ENCODE measurements around the gene MGP.

Gene MGP

DNA sequence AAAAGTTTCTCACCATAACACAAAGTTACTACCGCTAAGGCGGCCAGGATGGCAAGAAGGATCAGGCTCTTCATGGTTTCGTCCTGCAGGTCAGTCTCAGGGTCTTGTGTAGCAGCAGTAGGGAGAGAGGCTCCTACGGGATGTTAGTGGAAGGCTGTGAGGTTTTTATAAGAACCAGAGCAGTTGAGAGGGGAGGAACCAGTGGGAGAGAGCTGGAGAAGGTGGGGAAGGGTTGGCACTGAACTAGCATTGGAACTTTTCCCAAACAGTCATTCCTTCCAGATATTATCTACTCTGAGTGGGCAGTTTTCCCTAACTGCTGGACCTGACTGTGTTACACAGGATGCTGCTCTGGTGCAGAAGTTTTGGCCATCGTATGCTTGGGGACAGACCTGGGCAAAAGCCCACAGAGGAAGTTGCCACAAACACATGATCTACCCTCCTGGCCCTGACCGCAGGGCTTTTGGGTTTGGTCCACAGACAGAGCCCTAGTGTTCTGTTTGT is at the start of gene MGP:
MGP (minus strand) TSS at position 137 of the 504 bp plus-strand sequence; CDS start at position 74, 63 bp downstream.
- Histone ChIP-seq H3K9ac (ENCODE audit: low read length) (no peak within 1 kb of the TSS), H3K4me1 (ENCODE audit: control insufficient read depth, insufficient read depth, low read length) (no peaks in the 10 kb centered on the region), H3K4me3 (ENCODE audit: low read depth, low read length) (no peak within 1 kb of the TSS), H3K9me3 (ENCODE audit: control insufficient read depth, insufficient read depth, low read depth, low read length) (no peaks in the 10 kb centered on the region), H3K27me3 (ENCODE audit: control insufficient read depth, insufficient read depth, low read length) (no peaks in the 10 kb centered on the region), H3K27ac (ENCODE audit: low read depth, low read length) (no peak within 1 kb of the TSS), H3K36me3 (ENCODE audit: control insufficient read depth, insufficient read depth, low read length) (no peaks in the 10 kb centered on the region)

DNA sequence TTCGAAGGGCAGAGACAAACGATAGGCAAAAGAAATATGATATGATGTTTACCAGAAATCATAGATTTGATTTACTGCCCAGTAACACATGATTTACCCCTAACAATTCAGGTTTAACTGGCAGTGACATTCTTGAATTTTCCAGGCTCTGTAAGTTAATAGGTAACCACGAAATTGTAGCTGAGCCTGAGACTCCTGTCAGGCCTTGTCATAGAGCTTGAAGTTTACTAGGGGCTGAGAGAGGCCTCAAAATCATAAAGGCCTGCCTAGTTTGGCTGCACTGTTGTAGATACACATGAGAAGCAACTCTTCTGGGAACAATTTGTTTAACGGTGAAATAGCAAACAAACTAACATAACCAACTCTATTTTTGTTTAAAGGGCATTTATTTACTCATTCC is 49.4 kb upstream of the MGP start:
- no peak overlapping the region for H3K9ac ChIP-seq (ENCODE audit: low read length)
- H3K4me1 ChIP-seq (ENCODE audit: control insufficient read depth, insufficient read depth, low read length), result peaks cover 3% of the 10 kb centered on the region; the same call in 1 of the 2 replicates
- H3K4me3 ChIP-seq (ENCODE audit: low read depth, low read length), result no peak overlapping the region

DNA sequence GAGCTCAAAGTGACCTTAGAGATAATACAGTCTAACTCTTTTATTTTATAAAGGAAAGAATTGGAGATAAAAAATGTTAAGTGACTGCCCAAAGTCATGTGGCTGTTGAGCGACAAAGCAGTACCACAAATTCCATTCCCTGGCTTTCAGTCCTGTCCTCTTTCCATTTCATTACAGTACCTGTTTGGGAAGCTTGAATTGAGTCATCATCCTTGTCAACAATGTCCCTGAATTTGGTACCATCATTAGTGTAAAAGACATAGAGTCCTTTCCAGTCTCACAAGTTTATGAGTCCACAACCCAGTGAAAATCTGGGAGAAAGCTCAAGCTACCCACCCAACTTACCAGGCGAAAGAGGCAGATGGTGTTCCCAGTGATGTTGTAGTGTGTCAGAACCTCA is 48.9 kb upstream of the MGP start:
- Histone ChIP-seq H3K4me3 (ENCODE audit: low read depth, low read length) (no peak overlapping the region), H3K9me3 (ENCODE audit: control insufficient read depth, insufficient read depth, low read depth, low read length) (no peaks in the 10 kb centered on the region), H3K36me3 (ENCODE audit: control insufficient read depth, insufficient read depth, low read length) (no peaks in the 10 kb centered on the region), H3K9ac (ENCODE audit: low read length) (no peak overlapping the region), H3K4me1 (ENCODE audit: control insufficient read depth, insufficient read depth, low read length) (peaks cover 3% of the 10 kb centered on the region; the same call in 1 of the 2 replicates), H3K27me3 (ENCODE audit: control insufficient read depth, insufficient read depth, low read length) (no peaks in the 10 kb centered on the region), H3K27ac (ENCODE audit: low read depth, low read length) (no peak overlapping the region)

More for the DNA sequence above, 49.4 kb upstream of the MGP start:
- Histone ChIP-seq H3K36me3 (ENCODE audit: control insufficient read depth, insufficient read depth, low read length) (no peaks in the 10 kb centered on the region), H3K27me3 (ENCODE audit: control insufficient read depth, insufficient read depth, low read length) (no peaks in the 10 kb centered on the region), H3K9me3 (ENCODE audit: control insufficient read depth, insufficient read depth, low read depth, low read length) (no peaks in the 10 kb centered on the region), H3K27ac (ENCODE audit: low read depth, low read length) (no peak overlapping the region)

DNA sequence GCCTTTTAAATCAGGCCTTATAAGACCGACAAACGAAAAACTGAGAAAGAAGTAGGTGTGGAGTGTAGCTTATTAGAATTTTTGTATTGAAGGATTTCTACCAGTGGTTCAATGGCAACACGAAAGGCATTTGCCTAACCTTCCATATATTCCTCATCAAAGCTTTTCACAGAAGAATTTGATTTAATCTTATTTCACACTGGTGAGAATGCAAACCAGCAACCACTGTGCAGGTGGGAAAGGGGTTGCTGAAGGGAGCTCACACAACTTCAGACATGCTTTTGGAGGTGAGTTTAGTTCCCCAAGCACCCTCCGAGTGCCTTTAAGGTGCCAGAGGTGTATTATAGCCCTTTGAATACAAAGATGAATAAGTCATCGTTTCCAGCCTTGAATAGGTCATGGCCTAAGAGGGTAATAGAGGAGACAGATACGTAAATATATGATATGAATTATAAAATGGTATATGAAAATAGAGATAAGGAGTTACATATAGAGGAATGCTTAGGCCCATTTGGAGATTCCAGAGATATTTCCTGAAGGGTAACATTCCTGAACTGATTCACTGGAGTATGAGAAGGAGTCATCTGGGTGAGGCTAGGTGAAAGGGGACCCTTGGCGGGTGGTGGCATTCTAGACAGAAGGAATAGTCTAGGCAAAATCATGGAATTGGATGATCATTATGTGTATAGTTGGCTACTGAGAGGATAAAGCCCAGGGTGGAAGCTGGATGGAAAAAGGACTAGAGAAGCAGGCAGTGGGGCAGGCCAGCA is 46.3 kb upstream of the MGP start:
- peaks cover 13% of the 10 kb centered on the region for H3K4me1 ChIP-seq (ENCODE audit: control insufficient read depth, insufficient read depth, low read length)
- no peaks in the 10 kb centered on the region for H3K36me3 ChIP-seq (ENCODE audit: control insufficient read depth, insufficient read depth, low read length)
- no peaks in the 10 kb centered on the region for H3K9me3 ChIP-seq (ENCODE audit: control insufficient read depth, insufficient read depth, low read depth, low read length)
- no peak overlapping the region for H3K27ac ChIP-seq (ENCODE audit: low read depth, low read length)
- no peak overlapping the region for H3K9ac ChIP-seq (ENCODE audit: low read length)
- H3K27me3 ChIP-seq (ENCODE audit: control insufficient read depth, insufficient read depth, low read length), result no peaks in the 10 kb centered on the region
- no peak overlapping the region for H3K4me3 ChIP-seq (ENCODE audit: low read depth, low read length)

DNA sequence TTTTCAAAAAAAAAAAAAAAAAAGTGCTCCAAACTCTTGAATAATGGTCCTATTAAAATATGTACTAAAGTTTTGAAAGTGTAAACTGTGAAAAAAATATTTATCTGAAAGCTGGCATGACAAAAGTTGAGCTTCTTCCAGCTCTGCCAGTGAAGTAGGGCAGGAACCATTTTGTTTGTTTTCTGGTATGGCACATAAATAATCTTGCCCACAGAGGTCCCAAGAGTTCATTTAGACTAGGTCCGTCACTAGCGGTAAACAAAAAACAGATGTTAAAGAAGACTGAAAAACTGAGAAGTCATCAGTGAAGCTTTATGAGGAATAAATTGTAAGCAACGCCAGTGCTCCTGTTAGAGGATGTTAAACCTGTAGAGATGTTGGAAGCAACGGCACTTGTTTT is 45.7 kb upstream of the MGP start:
- H3K9ac ChIP-seq (ENCODE audit: low read length), result no peak overlapping the region
- no peaks in the 10 kb centered on the region for H3K9me3 ChIP-seq (ENCODE audit: control insufficient read depth, insufficient read depth, low read depth, low read length)
- H3K27me3 ChIP-seq (ENCODE audit: control insufficient read depth, insufficient read depth, low read length), result no peaks in the 10 kb centered on the region
- peaks cover 11% of the 10 kb centered on the region for H3K4me1 ChIP-seq (ENCODE audit: control insufficient read depth, insufficient read depth, low read length)
- H3K36me3 ChIP-seq (ENCODE audit: control insufficient read depth, insufficient read depth, low read length), result no peaks in the 10 kb centered on the region
- no peak overlapping the region for H3K27ac ChIP-seq (ENCODE audit: low read depth, low read length)
- no peak overlapping the region for H3K4me3 ChIP-seq (ENCODE audit: low read depth, low read length)

DNA sequence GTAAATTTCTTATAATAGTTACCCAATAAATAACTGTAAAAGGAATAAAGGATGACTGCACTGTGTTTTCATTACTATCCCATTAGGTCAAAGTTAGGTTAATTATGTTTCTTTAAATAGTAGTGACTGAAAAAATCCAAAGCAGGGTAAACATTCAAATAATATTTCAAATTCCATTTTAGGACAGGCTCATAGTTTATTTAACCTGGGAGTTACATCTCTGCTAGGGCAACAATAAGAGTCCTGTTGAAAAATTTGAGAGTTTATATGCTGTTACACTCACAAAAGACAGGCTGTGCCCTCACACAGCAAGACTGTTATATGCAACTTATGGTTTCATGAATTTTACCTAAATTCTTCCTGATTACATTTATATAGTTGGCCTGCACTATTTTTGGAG is 44.6 kb upstream of the MGP start:
- Histone ChIP-seq H3K9ac (ENCODE audit: low read length) (no peak overlapping the region), H3K27me3 (ENCODE audit: control insufficient read depth, insufficient read depth, low read length) (no peaks in the 10 kb centered on the region), H3K4me1 (ENCODE audit: control insufficient read depth, insufficient read depth, low read length) (peaks cover 10% of the 10 kb centered on the region), H3K27ac (ENCODE audit: low read depth, low read length) (no peak overlapping the region), H3K9me3 (ENCODE audit: control insufficient read depth, insufficient read depth, low read depth, low read length) (no peaks in the 10 kb centered on the region), H3K4me3 (ENCODE audit: low read depth, low read length) (no peak overlapping the region), H3K36me3 (ENCODE audit: control insufficient read depth, insufficient read depth, low read length) (no peaks in the 10 kb centered on the region)

DNA sequence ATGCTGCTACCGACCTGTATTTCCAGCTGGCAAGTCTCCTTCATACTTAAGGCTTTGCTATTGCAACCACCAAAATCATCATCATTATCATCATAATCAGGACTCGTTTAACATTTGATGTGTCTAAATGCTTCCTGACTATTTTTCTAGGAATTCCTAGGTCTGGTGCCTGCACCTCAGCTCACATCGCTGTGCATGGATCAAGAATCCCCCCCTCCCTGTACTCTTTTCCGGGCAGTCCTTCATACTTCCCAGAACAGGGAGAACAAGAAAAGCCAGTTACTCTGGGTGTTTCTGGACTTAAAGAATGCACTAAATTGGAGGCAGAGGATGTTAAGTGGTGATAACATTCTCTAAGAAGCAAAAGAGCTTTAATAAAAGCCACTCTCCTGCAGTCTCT is 43.3 kb upstream of the MGP start:
- Histone ChIP-seq H3K9me3 (ENCODE audit: control insufficient read depth, insufficient read depth, low read depth, low read length) (no peaks in the 10 kb centered on the region), H3K36me3 (ENCODE audit: control insufficient read depth, insufficient read depth, low read length) (no peaks in the 10 kb centered on the region), H3K4me1 (ENCODE audit: control insufficient read depth, insufficient read depth, low read length) (peaks cover 10% of the 10 kb centered on the region), H3K27ac (ENCODE audit: low read depth, low read length) (no peak overlapping the region), H3K27me3 (ENCODE audit: control insufficient read depth, insufficient read depth, low read length) (no peaks in the 10 kb centered on the region), H3K9ac (ENCODE audit: low read length) (no peak overlapping the region), H3K4me3 (ENCODE audit: low read depth, low read length) (no peak overlapping the region)

DNA sequence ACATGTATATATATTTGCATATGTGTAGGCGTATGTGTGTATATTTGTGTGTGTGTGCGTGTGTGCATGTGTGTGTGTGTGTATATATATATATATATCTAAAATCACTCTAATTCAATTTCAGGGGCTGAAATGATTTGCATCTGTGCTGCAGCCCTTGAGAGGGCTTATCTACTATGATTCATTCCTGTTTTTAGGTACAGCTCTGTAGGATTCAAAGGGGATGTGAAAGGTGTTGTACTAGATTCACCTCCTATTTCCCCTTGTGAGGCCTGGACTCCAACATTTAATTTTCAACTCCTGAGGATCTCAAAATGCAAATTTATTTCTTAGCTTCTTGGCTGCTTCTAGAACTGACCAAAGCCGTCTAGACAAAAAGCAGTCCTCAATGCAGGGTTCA is 41.6 kb upstream of the MGP start:
- Histone ChIP-seq H3K9ac (ENCODE audit: low read length) (no peak overlapping the region), H3K4me1 (ENCODE audit: control insufficient read depth, insufficient read depth, low read length) (peaks cover 10% of the 10 kb centered on the region), H3K9me3 (ENCODE audit: control insufficient read depth, insufficient read depth, low read depth, low read length) (no peaks in the 10 kb centered on the region), H3K27ac (ENCODE audit: low read depth, low read length) (no peak overlapping the region), H3K36me3 (ENCODE audit: control insufficient read depth, insufficient read depth, low read length) (no peaks in the 10 kb centered on the region), H3K4me3 (ENCODE audit: low read depth, low read length) (no peak overlapping the region), H3K27me3 (ENCODE audit: control insufficient read depth, insufficient read depth, low read length) (no peaks in the 10 kb centered on the region)

DNA sequence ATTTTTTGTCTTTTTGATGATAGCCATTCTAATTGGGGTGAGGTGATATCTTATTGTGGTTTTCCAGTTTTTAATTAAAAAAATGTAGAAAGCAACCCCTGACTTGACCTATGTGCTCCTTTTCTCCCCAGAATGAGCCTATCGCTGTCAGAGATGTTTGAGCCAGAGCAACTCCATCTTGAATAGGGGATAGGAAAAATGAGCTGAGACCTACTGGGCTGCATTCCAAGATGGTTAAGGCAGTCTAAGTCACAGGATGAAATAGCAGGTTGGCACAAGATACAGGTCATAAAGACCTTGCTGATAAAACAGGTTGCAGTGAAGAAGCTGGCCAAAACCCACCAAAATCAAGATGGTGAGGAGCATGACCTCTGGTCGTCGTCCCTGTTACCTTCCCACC is 38.9 kb upstream of the MGP start:
- Histone ChIP-seq H3K27me3 (ENCODE audit: control insufficient read depth, insufficient read depth, low read length) (no peaks in the 10 kb centered on the region), H3K9me3 (ENCODE audit: control insufficient read depth, insufficient read depth, low read depth, low read length) (no peaks in the 10 kb centered on the region), H3K4me3 (ENCODE audit: low read depth, low read length) (no peak overlapping the region), H3K9ac (ENCODE audit: low read length) (no peak overlapping the region), H3K4me1 (ENCODE audit: control insufficient read depth, insufficient read depth, low read length) (peaks cover 10% of the 10 kb centered on the region), H3K36me3 (ENCODE audit: control insufficient read depth, insufficient read depth, low read length) (no peaks in the 10 kb centered on the region), H3K27ac (ENCODE audit: low read depth, low read length) (no peak overlapping the region)

DNA sequence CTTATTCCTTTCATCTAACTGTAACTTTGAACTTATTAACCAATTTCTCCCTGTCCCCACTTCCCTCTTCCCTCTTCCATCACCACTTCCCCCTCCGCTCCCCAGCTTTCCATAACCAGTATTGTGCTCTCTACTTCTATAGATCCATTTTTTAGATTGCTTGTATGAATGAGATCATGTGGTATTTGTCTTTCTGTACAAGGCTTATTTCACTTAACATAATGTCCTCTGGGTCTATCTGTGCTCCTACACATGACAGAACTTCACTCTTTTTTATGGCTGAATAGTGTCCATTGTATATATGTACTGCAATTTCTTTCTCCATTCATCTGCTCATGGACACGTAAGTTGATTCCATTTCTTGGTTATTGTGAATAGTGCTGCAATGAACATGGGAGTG is 38.3 kb upstream of the MGP start:
- Histone ChIP-seq H3K4me3 (ENCODE audit: low read depth, low read length) (no peak overlapping the region), H3K27ac (ENCODE audit: low read depth, low read length) (no peak overlapping the region), H3K4me1 (ENCODE audit: control insufficient read depth, insufficient read depth, low read length) (peaks cover 4% of the 10 kb centered on the region), H3K9ac (ENCODE audit: low read length) (no peak overlapping the region), H3K9me3 (ENCODE audit: control insufficient read depth, insufficient read depth, low read depth, low read length) (no peaks in the 10 kb centered on the region), H3K36me3 (ENCODE audit: control insufficient read depth, insufficient read depth, low read length) (no peaks in the 10 kb centered on the region), H3K27me3 (ENCODE audit: control insufficient read depth, insufficient read depth, low read length) (no peaks in the 10 kb centered on the region)

DNA sequence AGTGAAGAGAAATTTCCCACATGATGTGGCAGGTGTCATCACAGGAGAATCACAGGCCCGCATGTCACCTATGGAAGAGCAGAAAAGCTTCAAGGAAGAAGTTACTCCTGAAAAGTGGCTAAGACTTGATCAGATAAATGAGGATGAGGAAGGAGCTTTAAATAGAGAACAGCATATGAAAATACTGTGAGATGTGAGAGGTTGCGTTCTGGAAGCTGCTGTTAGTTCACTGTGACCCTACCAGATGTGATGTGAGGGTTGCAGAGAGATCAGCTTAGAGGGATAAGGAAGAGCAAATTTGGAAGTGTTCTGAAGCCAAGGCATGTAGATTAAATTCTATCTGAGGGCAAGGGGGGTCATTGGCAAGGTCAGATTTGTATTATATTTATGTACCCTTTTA is 35.6 kb upstream of the MGP start:
- H3K4me3 ChIP-seq (ENCODE audit: low read depth, low read length), result no peak overlapping the region
- H3K36me3 ChIP-seq (ENCODE audit: control insufficient read depth, insufficient read depth, low read length), result no peaks in the 10 kb centered on the region
- no peaks in the 10 kb centered on the region for H3K4me1 ChIP-seq (ENCODE audit: control insufficient read depth, insufficient read depth, low read length)
- no peaks in the 10 kb centered on the region for H3K27me3 ChIP-seq (ENCODE audit: control insufficient read depth, insufficient read depth, low read length)
- H3K9me3 ChIP-seq (ENCODE audit: control insufficient read depth, insufficient read depth, low read depth, low read length), result no peaks in the 10 kb centered on the region
- H3K9ac ChIP-seq (ENCODE audit: low read length), result no peak overlapping the region
- H3K27ac ChIP-seq (ENCODE audit: low read depth, low read length), result no peak overlapping the region
